HEK293 (cell line): ENCODE results near the gene KXD1.

Experiments
- CTCF ChIA-PET: fragments of 350-600 bp; formaldehyde crosslinking; extraction: SDS; loops from one replicate; lab custom pipeline; 2021; ENCODE audit warnings: antibody characterized with exemption; lab: Yijun Ruan, JAX
- POLR2A ChIA-PET: fragments of 300-600 bp; formaldehyde crosslinking; extraction: SDS; loops from one replicate; lab custom pipeline; 2020; ENCODE audit warnings: antibody characterized with exemption, inconsistent platforms; lab: Yijun Ruan, JAX
- H3K27ac ChIP-seq: fragments of 200-500 bp; sonication (Bioruptor generic); 2 replicates; pipeline ENCODE4 v1.5.1; 2014; ENCODE audit warnings: low read depth, low read length, control low read depth, inconsistent platforms; ENCODE audit errors: extremely low read depth
- H3K36me3 ChIP-seq, 2 experiments: fragments of 200-500 bp in 1 of 2; sonication (Bioruptor generic) in 1 of 2; 1 replicate in 1 of 2; 2 replicates in 1 of 2; pipeline ENCODE4 v1.5.1; 2014 to 2017; ENCODE audit warnings: inconsistent platforms in 2 of 2, low read length in 2 of 2; ENCODE audit not compliant: control insufficient read depth in 2 of 2, insufficient read depth in 1 of 2
- H3K4me1 ChIP-seq: fragments of 200-500 bp; sonication (Bioruptor generic); 2 replicates; pipeline ENCODE4 v1.5.1; 2014; ENCODE audit warnings: mild to moderate bottlenecking, low read length, inconsistent platforms; ENCODE audit not compliant: control insufficient read depth, insufficient read depth
- H3K4me3 ChIP-seq: 2 replicates; pipeline ENCODE4 v1.5.1; 2011; ENCODE audit warnings: low read depth, mild to moderate bottlenecking, control low read depth, low read length, moderate library complexity
- H3K9me3 ChIP-seq: fragments of 200-500 bp; sonication (Bioruptor generic); 2 replicates; pipeline ENCODE4 v1.5.1; 2014; ENCODE audit warnings: low read depth, low read length, inconsistent platforms; ENCODE audit not compliant: control insufficient read depth, insufficient read depth
- PRDM1 ChIP-seq: fragments of 450-650 bp; formaldehyde crosslinking; IDR thresholded peaks from 2 replicates; pipeline ENCODE4; 2016; ENCODE audit warnings: missing biosample characterization, missing genetic modification characterization
- TCF7L2 ChIP-seq: IDR thresholded peaks from 2 replicates; pipeline ENCODE4 v1.6.1; 2011; ENCODE audit warnings: low read depth, mild to moderate bottlenecking, inconsistent platforms, low read length, moderate library complexity, borderline replicate concordance
- ZFP69B ChIP-seq: fragments of 450-650 bp; formaldehyde crosslinking; IDR thresholded peaks from 2 replicates; pipeline ENCODE4 v1.5.1; 2016; ENCODE audit warnings: missing biosample characterization, missing genetic modification characterization
- ZNF155 ChIP-seq: fragments of 450-650 bp; formaldehyde crosslinking; IDR thresholded peaks from 2 replicates; pipeline ENCODE4 v1.5.1; 2016; ENCODE audit warnings: missing biosample characterization, missing genetic modification characterization
- ZNF157 ChIP-seq: fragments of 450-650 bp; formaldehyde crosslinking; IDR thresholded peaks from 2 replicates; pipeline ENCODE4 v1.5.1; 2016; ENCODE audit warnings: missing biosample characterization, missing genetic modification characterization
- ZNF169 ChIP-seq: fragments of 450-650 bp; formaldehyde crosslinking; IDR thresholded peaks from 2 replicates; pipeline ENCODE4 v1.5.1; 2016; ENCODE audit warnings: missing biosample characterization, missing genetic modification characterization
- ZNF221 ChIP-seq: fragments of 450-650 bp; formaldehyde crosslinking; IDR thresholded peaks from 2 replicates; pipeline ENCODE4 v1.5.1; 2017; ENCODE audit warnings: missing biosample characterization, missing genetic modification characterization, borderline replicate concordance
- ZNF366 ChIP-seq: fragments of 450-650 bp; formaldehyde crosslinking; conservative IDR thresholded peaks from 2 replicates; pipeline ENCODE4 v1.5.1; 2016; ENCODE audit warnings: missing biosample characterization, missing genetic modification characterization
- ZNF529 ChIP-seq: fragments of 450-650 bp; formaldehyde crosslinking; IDR thresholded peaks from 2 replicates; pipeline ENCODE4 v1.5.1; 2017; ENCODE audit warnings: missing genetic modification characterization, missing biosample characterization; ENCODE audit not compliant: insufficient replicate concordance
- ZNF561 ChIP-seq: fragments of 450-650 bp; IDR thresholded peaks from 2 replicates; pipeline ENCODE4 v1.5.1; 2018; ENCODE audit warnings: missing biosample characterization, missing genetic modification characterization, borderline replicate concordance
- ZNF596 ChIP-seq: fragments of 450-650 bp; IDR thresholded peaks from 2 replicates; pipeline ENCODE4 v1.5.0; 2018; ENCODE audit warnings: missing biosample characterization, mild to moderate bottlenecking, missing genetic modification characterization, moderate library complexity
- ZNF623 ChIP-seq: fragments of 450-650 bp; formaldehyde crosslinking; IDR thresholded peaks from 2 replicates; pipeline ENCODE4 v1.5.1; 2016; ENCODE audit warnings: missing biosample characterization, missing genetic modification characterization
- ZNF624 ChIP-seq: fragments of 450-650 bp; formaldehyde crosslinking; IDR thresholded peaks from 2 replicates; pipeline ENCODE4 v1.5.1; 2017; ENCODE audit warnings: missing biosample characterization, missing genetic modification characterization
- ZNF664 ChIP-seq: fragments of 450-650 bp; formaldehyde crosslinking; IDR thresholded peaks from 2 replicates; pipeline ENCODE4 v1.5.1; 2016; ENCODE audit warnings: missing biosample characterization, missing genetic modification characterization
- ZNF776 ChIP-seq: fragments of 450-650 bp; formaldehyde crosslinking; IDR thresholded peaks from 2 replicates; pipeline ENCODE4 v1.5.0; 2017; ENCODE audit warnings: missing biosample characterization, missing genetic modification characterization, borderline replicate concordance
- ZNF785 ChIP-seq: fragments of 450-650 bp; formaldehyde crosslinking; IDR thresholded peaks from 2 replicates; pipeline ENCODE4 v1.5.1; 2016; ENCODE audit warnings: missing biosample characterization, missing genetic modification characterization
- TF ChIP-seq, protein P1 (sequence below): fragments of 450-650 bp; formaldehyde crosslinking; IDR thresholded peaks from 2 replicates; pipeline ENCODE4 v1.5.1; 2016; ENCODE audit warnings: missing biosample characterization, missing genetic modification characterization

Gene KXD1

DNA sequence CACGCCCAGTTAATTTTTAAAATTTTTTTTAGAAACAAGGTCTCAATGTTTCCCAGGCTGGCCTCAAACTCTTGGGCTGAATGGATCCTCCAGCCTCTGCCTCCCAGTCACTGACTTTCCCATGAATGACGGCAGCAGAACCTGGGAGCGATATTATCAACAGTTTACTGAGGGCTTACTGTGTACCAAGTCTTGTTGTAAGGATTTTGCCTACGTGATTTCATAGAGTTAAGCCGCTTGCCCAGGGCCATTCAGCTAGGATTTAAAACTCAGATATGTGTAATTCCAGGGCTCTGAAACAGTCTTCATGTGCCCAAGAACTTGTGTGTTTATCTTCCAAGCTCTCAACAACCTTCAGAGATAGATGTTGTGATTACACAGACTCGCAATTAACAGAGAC, 6.0 kb upstream of the KXD1 start:
- Histone ChIP-seq H3K27ac (no peak overlapping the region), H3K36me3 (no peaks in the 10 kb centered on the region)
- no peak for TF ChIP-seq TCF7L2
- TF ChIP-seq ZNF785 (tag by site-specific recombination), result no peak
- TF ChIP-seq, all 188 proteins: peak for 0
- no peaks in the 10 kb centered on the region for H3K9me3 ChIP-seq
- ChIA-PET POLR2A (interaction anchor here (0.7 kb wide), 2 partner anchors 41 to 283 kb away, joined by 3 to 4 read pairs; no protein-coding TSS in a partner anchor), CTCF (interaction anchor here (0.6 to 1.3 kb wide), 3 partner anchors 16 to 202 kb away, joined by 3 to 8 read pairs (median 5); no protein-coding TSS in a partner anchor)
- no peaks in the 10 kb centered on the region for H3K4me1 ChIP-seq
- no peak overlapping the region for H3K4me3 ChIP-seq

DNA sequence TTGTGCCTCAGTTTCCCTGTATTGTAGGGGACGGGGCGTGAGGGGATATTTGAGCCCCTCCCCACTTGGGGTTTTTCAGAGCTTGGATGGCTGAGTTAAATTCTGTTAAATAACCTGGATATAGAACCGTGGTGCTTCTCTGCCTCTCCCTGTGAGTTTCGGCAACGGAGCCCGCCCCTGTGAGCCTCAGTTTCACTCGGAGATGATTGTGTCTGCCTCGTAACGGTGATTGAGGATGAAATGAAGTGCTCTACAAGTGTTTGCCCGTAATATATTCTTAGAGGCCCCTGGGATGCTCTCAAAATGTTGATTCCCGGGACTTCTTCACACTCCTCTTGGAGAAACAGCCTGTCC, 509 bp downstream of the KXD1 start:
- Histone ChIP-seq H3K36me3 (peaks cover under 1 to 20% of the 10 kb centered on the region in 2 experiments; a peak in 2 of 3 replicates), H3K9me3 (no peaks in the 10 kb centered on the region), H3K4me3 (peak overlapping the region; percentile 81), H3K4me1 (no peaks in the 10 kb centered on the region), H3K27ac (peak overlapping the region; percentile 51; the same call in 1 of the 2 replicates)
- ChIA-PET CTCF (interaction anchor here (0.6 to 2.2 kb wide), 3 partner anchors 18 to 96 kb away, joined by 3 to 9 read pairs (median 3); no protein-coding TSS in a partner anchor), POLR2A (interaction anchor here (0.6 to 4.9 kb wide), 12 partner anchors 8 to 133 kb away, joined by 3 to 62 read pairs (median 6); partner anchors contain the start of genes ELL, REX1BD and UBA52)
- TF ChIP-seq ZNF623 (tag by site-specific recombination), result no peak
- TF ChIP-seq ZNF561 (tag by site-specific recombination), result no peak

DNA sequence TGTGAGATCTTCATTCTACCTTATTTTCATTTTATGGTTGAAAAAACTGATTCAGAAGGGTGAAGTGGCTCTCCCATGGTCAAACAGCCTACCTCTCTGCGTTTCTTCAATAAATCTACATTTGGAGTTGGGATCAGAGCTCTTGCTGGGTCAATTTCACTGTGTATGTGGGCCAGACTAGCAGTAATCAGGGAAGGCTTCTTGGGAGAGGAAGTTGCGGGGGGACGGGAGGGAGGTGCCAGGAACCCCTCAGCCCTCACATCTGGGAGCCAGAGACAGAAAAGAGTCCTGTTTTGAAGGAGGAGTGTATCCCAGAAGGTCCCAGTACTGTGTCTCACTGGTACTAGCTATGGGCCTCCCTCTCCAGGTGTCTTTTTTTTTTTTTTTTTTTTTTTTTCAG, 934 bp downstream of the KXD1 start:
- CTCF ChIA-PET, result interaction anchor here (0.6 to 2.2 kb wide), 3 partner anchors 19 to 97 kb away, joined by 3 to 9 read pairs (median 3); no protein-coding TSS in a partner anchor
- peak overlapping the region; percentile 81 for H3K4me3 ChIP-seq
- peaks cover 5 to 25% of the 10 kb centered on the region in 2 experiments; a peak in 2 of 3 replicates for H3K36me3 ChIP-seq
- TF ChIP-seq ZFP69B (tag by site-specific recombination) (no peak), ZNF529 (tag by site-specific recombination) (no peak), ZNF221 (tag by site-specific recombination) (no peak), ZNF624 (tag by site-specific recombination) (no peak), ZNF155 (tag by site-specific recombination) (no peak), ZNF169 (no peak)
- POLR2A ChIA-PET, result interaction anchor here (0.6 to 4.9 kb wide), 9 partner anchors 8 to 133 kb away, joined by 3 to 62 read pairs (median 6); partner anchors contain the start of genes REX1BD and UBA52
- H3K27ac ChIP-seq, result peak overlapping the region; percentile 51; the same call in 1 of the 2 replicates
- no peaks in the 10 kb centered on the region for H3K4me1 ChIP-seq
- no peaks in the 10 kb centered on the region for H3K9me3 ChIP-seq

DNA sequence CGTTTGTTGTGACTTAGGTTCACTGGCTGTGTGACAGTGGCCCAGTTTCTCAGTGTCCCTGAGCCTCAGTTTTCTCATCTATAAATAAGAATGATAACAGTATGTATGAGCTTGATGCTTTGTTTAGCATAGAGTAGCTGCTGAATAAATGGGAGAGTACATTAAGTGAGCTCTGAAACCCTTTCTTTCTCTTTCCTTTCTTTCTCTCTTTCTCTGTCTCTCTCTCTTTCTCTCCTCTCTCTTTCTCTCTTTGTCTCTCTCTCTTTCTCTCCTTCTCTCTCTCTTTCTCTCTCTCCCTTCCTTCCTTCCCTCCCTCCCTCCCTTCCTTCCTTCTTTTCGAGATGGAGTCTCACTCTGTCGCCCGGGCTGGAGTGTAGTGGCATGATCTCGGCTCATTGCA, 2.0 kb downstream of the KXD1 start:
- CTCF ChIA-PET, result interaction anchor here (0.7 to 1.1 kb wide), 2 partner anchors 40 to 41 kb away, joined by 3 to 4 read pairs; no protein-coding TSS in a partner anchor

More for the DNA sequence above, 2.0 kb downstream of the KXD1 start:
- peak overlapping the region; percentile 28; the same call in 1 of the 2 replicates for H3K27ac ChIP-seq
- H3K4me1 ChIP-seq, result no peaks in the 10 kb centered on the region
- H3K9me3 ChIP-seq, result no peaks in the 10 kb centered on the region
- POLR2A ChIA-PET, result interaction anchor here (4.9 kb wide), 1 partner anchor 11 kb away, joined by 62 read pairs; the partner anchor contains the start of gene UBA52
- H3K4me3 ChIP-seq, result no peak overlapping the region
- TF ChIP-seq ZNF664 (tag by site-specific recombination) (peak; percentile 91), ZNF596 (tag by site-specific recombination) (peak; percentile 84), PRDM1 (tag by site-specific recombination) (peak; percentile 95), ZNF776 (tag by site-specific recombination) (no peak), ZNF366 (peak; percentile 85), ZNF157 (tag by site-specific recombination) (no peak)
- TF ChIP-seq, protein P1, sequence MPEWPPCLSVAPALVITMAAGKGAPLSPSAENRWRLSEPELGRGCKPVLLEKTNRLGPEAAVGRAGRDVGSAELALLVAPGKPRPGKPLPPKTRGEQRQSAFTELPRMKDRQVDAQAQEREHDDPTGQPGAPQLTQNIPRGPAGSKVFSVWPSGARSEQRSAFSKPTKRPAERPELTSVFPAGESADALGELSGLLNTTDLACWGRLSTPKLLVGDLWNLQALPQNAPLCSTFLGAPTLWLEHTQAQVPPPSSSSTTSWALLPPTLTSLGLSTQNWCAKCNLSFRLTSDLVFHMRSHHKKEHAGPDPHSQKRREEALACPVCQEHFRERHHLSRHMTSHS, result no peak
- H3K36me3 ChIP-seq, result peaks cover 12 to 36% of the 10 kb centered on the region in 2 experiments; a peak in 2 of 3 replicates
